Measurements from ENCODE around the gene FAIM2.

Gene FAIM2

DNA sequence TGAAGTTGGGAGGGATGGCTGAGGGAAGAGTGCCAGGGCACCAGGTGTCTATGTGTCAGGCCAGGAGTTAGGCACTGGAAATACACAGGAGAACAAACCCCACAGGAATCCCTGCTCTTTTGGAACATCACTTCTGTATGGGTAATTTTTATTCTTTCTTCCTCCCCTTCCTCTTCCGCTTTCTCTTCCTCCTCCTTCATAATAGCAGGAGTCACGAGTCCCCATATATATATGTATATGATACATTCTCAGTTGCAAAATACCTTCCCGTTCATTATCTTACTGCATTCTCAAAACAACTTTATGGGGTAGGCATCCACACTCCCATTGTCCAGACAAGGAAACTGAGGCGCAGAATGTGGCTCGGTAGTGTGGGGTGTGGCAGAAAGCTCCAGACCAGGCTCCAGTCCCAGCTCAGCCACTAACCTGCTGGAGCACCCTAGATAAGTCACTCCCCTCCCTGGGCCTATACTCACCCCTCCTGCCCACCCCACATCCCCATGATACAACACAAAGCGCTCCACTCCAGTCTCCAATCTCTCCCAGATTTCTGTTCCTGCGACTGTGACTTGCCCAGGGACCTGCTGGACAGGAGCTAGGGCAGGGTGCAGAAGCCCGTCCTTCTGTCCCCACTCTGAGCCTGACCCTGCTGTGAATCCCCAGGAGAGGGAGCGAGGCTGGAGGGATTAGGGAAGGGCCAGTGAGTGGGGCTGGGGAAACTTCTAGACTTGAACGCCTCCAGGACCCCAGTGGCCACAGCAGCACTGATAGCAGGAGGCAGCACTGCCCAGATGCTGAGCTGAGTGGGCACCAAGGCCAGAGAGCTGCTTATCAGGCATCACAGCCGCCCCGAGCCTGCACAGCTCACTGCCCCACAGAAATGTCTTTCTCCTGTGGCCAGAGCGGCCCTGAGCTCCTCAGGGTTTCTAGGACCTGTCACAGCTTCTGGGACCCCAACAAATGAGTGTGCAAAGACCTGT is 45.5 kb upstream of the FAIM2 start:
- H3K4me3 ChIP-seq (ENCODE audit: low read length): no peak overlapping the region
- no peaks in the 10 kb centered on the region for H3K9me3 ChIP-seq (ENCODE audit: insufficient read depth, low read length)
- H3K27ac ChIP-seq (ENCODE audit: low read length): no peak overlapping the region
- H3K4me1 ChIP-seq (ENCODE audit: low read length): peaks cover 9% of the 10 kb centered on the region; the same call in 1 of the 2 replicates
- H3K27me3 ChIP-seq (ENCODE audit: low read depth, low read length): no peaks in the 10 kb centered on the region
- no peaks in the 10 kb centered on the region for H3K36me3 ChIP-seq (replicated peaks; ENCODE audit: low read depth, low read length)
- no peak for TF ChIP-seq EZH2phosphoT487 (IDR thresholded peaks at IDR 0.05; ENCODE audit: low read depth)
- TF ChIP-seq, protein P1, sequence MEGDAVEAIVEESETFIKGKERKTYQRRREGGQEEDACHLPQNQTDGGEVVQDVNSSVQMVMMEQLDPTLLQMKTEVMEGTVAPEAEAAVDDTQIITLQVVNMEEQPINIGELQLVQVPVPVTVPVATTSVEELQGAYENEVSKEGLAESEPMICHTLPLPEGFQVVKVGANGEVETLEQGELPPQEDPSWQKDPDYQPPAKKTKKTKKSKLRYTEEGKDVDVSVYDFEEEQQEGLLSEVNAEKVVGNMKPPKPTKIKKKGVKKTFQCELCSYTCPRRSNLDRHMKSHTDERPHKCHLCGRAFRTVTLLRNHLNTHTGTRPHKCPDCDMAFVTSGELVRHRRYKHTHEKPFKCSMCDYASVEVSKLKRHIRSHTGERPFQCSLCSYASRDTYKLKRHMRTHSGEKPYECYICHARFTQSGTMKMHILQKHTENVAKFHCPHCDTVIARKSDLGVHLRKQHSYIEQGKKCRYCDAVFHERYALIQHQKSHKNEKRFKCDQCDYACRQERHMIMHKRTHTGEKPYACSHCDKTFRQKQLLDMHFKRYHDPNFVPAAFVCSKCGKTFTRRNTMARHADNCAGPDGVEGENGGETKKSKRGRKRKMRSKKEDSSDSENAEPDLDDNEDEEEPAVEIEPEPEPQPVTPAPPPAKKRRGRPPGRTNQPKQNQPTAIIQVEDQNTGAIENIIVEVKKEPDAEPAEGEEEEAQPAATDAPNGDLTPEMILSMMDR (IDR thresholded peaks at IDR 0.05; ENCODE audit: low read depth, low read length): no peak
- no peaks in the 10 kb centered on the region for H4K20me1 ChIP-seq (ENCODE audit: insufficient read depth, low read length)
- no peak overlapping the region for H3K4me2 ChIP-seq (ENCODE audit: low read length)
- H2AFZ ChIP-seq (ENCODE audit: low read depth, low read length): no peak overlapping the region
- no peaks in the 10 kb centered on the region for H3K79me2 ChIP-seq (ENCODE audit: low read length)
- H3K9ac ChIP-seq (ENCODE audit: low read length): no peak overlapping the region

DNA sequence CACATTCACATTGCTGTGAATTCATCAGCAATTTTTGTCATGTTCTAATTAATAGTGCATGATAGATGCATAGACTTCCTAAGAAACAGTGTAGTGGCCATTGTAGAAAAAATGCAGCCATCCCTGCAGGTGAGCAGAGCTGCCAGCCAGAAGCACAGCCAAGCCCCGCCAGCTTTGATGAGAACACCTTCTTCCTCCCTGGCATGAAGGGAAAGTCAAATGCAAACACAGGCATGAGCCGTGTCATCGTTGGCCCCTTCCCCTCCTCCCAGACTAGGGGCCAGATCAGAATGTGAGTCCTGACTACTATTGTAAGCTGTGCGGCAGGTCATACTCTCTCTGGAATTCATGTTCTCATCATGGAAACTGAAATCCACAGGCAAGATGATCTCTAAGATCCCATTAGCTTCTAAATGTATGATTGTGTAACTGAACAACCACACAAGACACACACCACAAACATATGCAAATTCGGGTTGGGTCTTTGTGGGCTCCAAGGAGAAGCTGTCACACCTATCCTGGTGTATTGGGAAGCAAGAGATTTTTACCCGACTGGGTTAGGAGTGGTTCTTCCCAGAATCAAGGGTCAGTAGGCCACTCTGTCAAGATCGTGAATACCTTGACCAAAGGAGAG is 44.0 kb upstream of the FAIM2 start:
- H4K20me1 ChIP-seq (ENCODE audit: insufficient read depth, low read length): no peaks in the 10 kb centered on the region
- H3K27ac ChIP-seq (ENCODE audit: low read length): no peak overlapping the region
- no peaks in the 10 kb centered on the region for H3K9me3 ChIP-seq (ENCODE audit: insufficient read depth, low read length)
- H3K9ac ChIP-seq (ENCODE audit: low read length): no peak overlapping the region
- H3K4me1 ChIP-seq (ENCODE audit: low read length): peaks cover 9% of the 10 kb centered on the region; the same call in 1 of the 2 replicates
- H2AFZ ChIP-seq (ENCODE audit: low read depth, low read length): no peak overlapping the region
- no peak overlapping the region for H3K4me3 ChIP-seq (ENCODE audit: low read length)
- no peak overlapping the region for H3K4me2 ChIP-seq (ENCODE audit: low read length)
- H3K36me3 ChIP-seq (replicated peaks; ENCODE audit: low read depth, low read length): no peaks in the 10 kb centered on the region
- no peaks in the 10 kb centered on the region for H3K27me3 ChIP-seq (ENCODE audit: low read depth, low read length)
- H3K79me2 ChIP-seq (ENCODE audit: low read length): no peaks in the 10 kb centered on the region
- TF ChIP-seq EZH2phosphoT487 (IDR thresholded peaks at IDR 0.05; ENCODE audit: low read depth): no peak
- TF ChIP-seq, protein P1 (IDR thresholded peaks at IDR 0.05; ENCODE audit: low read depth, low read length): no peak

DNA sequence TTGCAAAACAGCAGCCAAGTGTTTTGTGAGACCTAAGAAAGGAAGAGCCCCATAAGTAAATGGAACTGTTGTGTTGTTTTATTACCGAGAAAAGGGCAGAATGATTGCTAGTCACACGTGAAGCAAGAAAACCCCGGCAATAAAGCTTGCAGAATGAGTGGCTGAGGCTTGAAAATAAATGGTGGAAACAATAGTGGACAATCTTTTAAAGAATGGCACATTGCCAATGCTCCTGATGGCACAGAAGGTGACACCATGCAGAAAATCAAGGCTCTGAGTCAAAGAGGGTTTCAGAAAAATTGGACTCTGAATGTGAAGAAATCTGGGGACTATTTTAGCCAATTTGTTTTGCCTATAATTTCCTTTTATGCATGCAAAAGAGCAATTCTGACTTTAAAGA is 42.8 kb upstream of the FAIM2 start:
- no peak overlapping the region for H3K27ac ChIP-seq (ENCODE audit: low read length)
- H3K79me2 ChIP-seq (ENCODE audit: low read length): no peaks in the 10 kb centered on the region
- peaks cover 9% of the 10 kb centered on the region; the same call in 1 of the 2 replicates for H3K4me1 ChIP-seq (ENCODE audit: low read length)
- no peak overlapping the region for H3K4me2 ChIP-seq (ENCODE audit: low read length)
- H2AFZ ChIP-seq (ENCODE audit: low read depth, low read length): no peak overlapping the region
- TF ChIP-seq, protein P1 (IDR thresholded peaks at IDR 0.05; ENCODE audit: low read depth, low read length): no peak
- TF ChIP-seq EZH2phosphoT487 (IDR thresholded peaks at IDR 0.05; ENCODE audit: low read depth): no peak
- H3K4me3 ChIP-seq (ENCODE audit: low read length): no peak overlapping the region
- no peaks in the 10 kb centered on the region for H3K36me3 ChIP-seq (replicated peaks; ENCODE audit: low read depth, low read length)
- H3K9me3 ChIP-seq (ENCODE audit: insufficient read depth, low read length): no peaks in the 10 kb centered on the region
- no peaks in the 10 kb centered on the region for H4K20me1 ChIP-seq (ENCODE audit: insufficient read depth, low read length)
- no peak overlapping the region for H3K9ac ChIP-seq (ENCODE audit: low read length)
- no peaks in the 10 kb centered on the region for H3K27me3 ChIP-seq (ENCODE audit: low read depth, low read length)

DNA sequence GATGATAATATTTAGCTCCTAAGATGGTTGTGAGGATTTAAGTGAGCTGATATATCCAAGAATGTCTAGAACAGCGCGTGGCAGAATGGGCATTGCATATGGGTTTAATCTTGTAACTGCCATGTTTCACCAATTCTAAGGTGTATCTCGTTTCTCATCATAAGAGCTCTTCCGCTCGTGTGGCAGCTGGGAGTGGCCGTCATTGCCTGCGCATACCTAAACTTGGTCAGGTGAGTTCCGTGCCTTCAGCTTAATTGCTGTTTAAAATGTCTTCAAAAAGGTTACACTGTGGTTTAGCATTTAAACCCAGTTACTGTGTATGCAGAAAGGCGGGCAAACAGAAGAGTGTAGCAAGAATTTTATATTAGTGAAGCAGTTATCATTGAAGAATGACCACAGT is 42.4 kb upstream of the FAIM2 start:
- Histone ChIP-seq H4K20me1 (ENCODE audit: insufficient read depth, low read length) (no peaks in the 10 kb centered on the region), H3K9ac (ENCODE audit: low read length) (no peak overlapping the region), H3K4me2 (ENCODE audit: low read length) (peak overlapping the region; percentile 77; the same call in 1 of the 2 replicates), H3K27ac (ENCODE audit: low read length) (no peak overlapping the region), H2AFZ (ENCODE audit: low read depth, low read length) (peak overlapping the region; percentile 95; the same call in 1 of the 2 replicates), H3K27me3 (ENCODE audit: low read depth, low read length) (no peaks in the 10 kb centered on the region), H3K36me3 (replicated peaks; ENCODE audit: low read depth, low read length) (no peaks in the 10 kb centered on the region), H3K9me3 (ENCODE audit: insufficient read depth, low read length) (no peaks in the 10 kb centered on the region), H3K79me2 (ENCODE audit: low read length) (no peaks in the 10 kb centered on the region), H3K4me3 (ENCODE audit: low read length) (no peak overlapping the region), H3K4me1 (ENCODE audit: low read length) (peaks cover 9% of the 10 kb centered on the region; the same call in 1 of the 2 replicates)
- no peak for TF ChIP-seq EZH2phosphoT487 (IDR thresholded peaks at IDR 0.05; ENCODE audit: low read depth)
- TF ChIP-seq, protein P1 (IDR thresholded peaks at IDR 0.05; ENCODE audit: low read depth, low read length): no peak

Measured in OCI-LY3 (cell line).